SK-N-SH (cell line): ENCODE data around the gene ZNF304. TPM values are rescaled to one million over a fixed set of nuclear protein-coding genes. Genes with fewer than 3 reads are reported as not detected.
"Not testable (repeated sequence)": the region's sequence is repeated elsewhere in the genome, so short reads cannot be mapped to it uniquely, and the experiment has no call there.

Experiments used
- CTCF ChIA-PET: fragments of 300-600, 350-600 bp; formaldehyde crosslinking; extraction: SDS; loops from one replicate; lab custom pipeline; 2021; lab: Yijun Ruan, JAX
- POLR2A ChIA-PET: fragments of 350-600 bp; sonication (Branson Sonifier 250); formaldehyde crosslinking; extraction: SDS; loops from one replicate; lab custom pipeline; 2020; ENCODE audit warnings: antibody characterized with exemption, inconsistent platforms; lab: Yijun Ruan, JAX
- DNase-seq: peaks from one replicate; pipeline ENCODE4 v3.0.0; 2012
- H2AFZ ChIP-seq: fragments of 200-600 bp; sonication (generic); 2 replicates; pipeline ENCODE4 v1.8.1; 2016; ENCODE audit warnings: antibody characterized with exemption, mild to moderate bottlenecking, low read depth
- H3F3A ChIP-seq: fragments of 200-600 bp; sonication (generic); replicated peaks from 2 replicates; pipeline ENCODE3; 2016; ENCODE audit warnings: antibody characterized with exemption, mild to moderate bottlenecking; ENCODE audit not compliant: insufficient read depth
- H3K27ac ChIP-seq, 2 experiments: fragments of 200-500 bp in 1 of 2; fragments of 200-600 bp in 1 of 2; sonication (Bioruptor generic) in 1 of 2; sonication (generic), shearing (Covaris generic) in 1 of 2; 2 replicates each; pipeline versions ENCODE4 v1.5.1 to v1.6.1; 2014 to 2016; ENCODE audit warnings: low read depth in 2 of 2, inconsistent platforms in 1 of 2, low read length in 1 of 2, mild to moderate bottlenecking in 1 of 2, mixed read lengths in 1 of 2
- H3K27me3 ChIP-seq: fragments of 200-600 bp; sonication (generic), shearing (Covaris generic); 2 replicates; pipeline ENCODE4 v1.6.1; 2016; ENCODE audit warnings: mixed run types; ENCODE audit not compliant: insufficient read depth
- H3K36me3 ChIP-seq, 2 experiments: fragments of 200-500 bp in 1 of 2; fragments of 200-600 bp in 1 of 2; sonication (Bioruptor generic) in 1 of 2; sonication (generic) in 1 of 2; replicated peaks in 1 of 2; 2 replicates each; pipeline versions ENCODE3 to v1.5.1; 2014 to 2016; ENCODE audit warnings: low read length in 1 of 2, mild to moderate bottlenecking in 1 of 2; ENCODE audit not compliant: insufficient read depth in 2 of 2, control insufficient read depth in 1 of 2
- H3K4me1 ChIP-seq, 2 experiments: fragments of 200-500 bp in 1 of 2; fragments of 200-600 bp in 1 of 2; sonication (Bioruptor generic) in 1 of 2; sonication (generic), shearing (Covaris generic) in 1 of 2; 2 replicates each; pipeline versions ENCODE4 v1.5.1 to v1.6.1; 2014 to 2016; ENCODE audit warnings: low read depth in 1 of 2, low read length in 1 of 2, mixed run types in 1 of 2; ENCODE audit not compliant: insufficient read depth in 2 of 2, control insufficient read depth in 1 of 2
- H3K4me2 ChIP-seq: fragments of 200-600 bp; sonication (generic), shearing (Covaris generic); 2 replicates; pipeline ENCODE4 v1.6.1; 2017; ENCODE audit warnings: mixed run types
- H3K4me3 ChIP-seq, 2 experiments: fragments of 200-500 bp in 1 of 2; fragments of 200-600 bp in 1 of 2; sonication (Bioruptor generic) in 1 of 2; sonication (generic), shearing (Covaris generic) in 1 of 2; 2 replicates each; pipeline versions ENCODE4 v1.5.1 to v1.8.1; 2014 to 2016; ENCODE audit warnings: low read depth in 2 of 2, inconsistent platforms in 1 of 2, low read length in 1 of 2, mild to moderate bottlenecking in 1 of 2, mixed read lengths in 1 of 2, moderate library complexity in 1 of 2
- H3K79me2 ChIP-seq: fragments of 200-600 bp; sonication (generic); 2 replicates; pipeline ENCODE4 v1.8.1; 2017; ENCODE audit warnings: mild to moderate bottlenecking; ENCODE audit not compliant: insufficient read depth
- H3K9ac ChIP-seq: fragments of 200-600 bp; sonication (generic); 2 replicates; pipeline ENCODE4 v1.6.1; 2017; ENCODE audit warnings: mixed run types
- H3K9me2 ChIP-seq: fragments of 200-600 bp; sonication (generic); 2 replicates; pipeline ENCODE4 v1.6.1; 2017; ENCODE audit warnings: mixed run types
- H3K9me3 ChIP-seq: fragments of 200-600 bp; sonication (generic); 2 replicates; pipeline ENCODE4 v1.6.1; 2017; ENCODE audit warnings: mixed run types, mild to moderate bottlenecking, moderate library complexity
- H4K20me1 ChIP-seq: fragments of 200-600 bp; sonication (generic); 2 replicates; pipeline ENCODE4 v1.6.1; 2017; ENCODE audit warnings: mild to moderate bottlenecking, mixed run types; ENCODE audit not compliant: insufficient read depth
- ELF1 ChIP-seq: IDR thresholded peaks from 2 replicates; pipeline ENCODE4 v1.4.0; 2012
- EZH2phosphoT487 ChIP-seq: fragments of 200-600 bp; sonication (generic); IDR thresholded peaks from 2 replicates; pipeline ENCODE4 v1.6.1; 2017; ENCODE audit warnings: low read depth, mixed run types, mild to moderate bottlenecking, antibody characterized with exemption, moderate library complexity, borderline replicate concordance
- FOXM1 ChIP-seq: IDR thresholded peaks from 2 replicates; pipeline ENCODE4 v1.4.0; 2012; ENCODE audit warnings: low read depth, mild to moderate bottlenecking
- GABPA ChIP-seq: IDR thresholded peaks from 2 replicates; pipeline ENCODE4 v1.4.0; 2012; ENCODE audit warnings: low read depth, mild to moderate bottlenecking
- GATA2 ChIP-seq: sonication (generic); formaldehyde crosslinking; IDR thresholded peaks from 2 replicates; pipeline ENCODE4 v1.5.0; 2020; ENCODE audit warnings: mild to moderate bottlenecking, missing genetic modification reagents
- JUND ChIP-seq: IDR thresholded peaks from 2 replicates; pipeline ENCODE4 v1.4.0; 2012
- MEF2A ChIP-seq: IDR thresholded peaks from 2 replicates; pipeline ENCODE4 v1.4.0; 2012; ENCODE audit warnings: low read depth, borderline replicate concordance
- NRF1 ChIP-seq: IDR thresholded peaks from 2 replicates; pipeline ENCODE4 v1.6.1; 2012; ENCODE audit warnings: low read depth, mild to moderate bottlenecking, low read length
- RAD21 ChIP-seq: IDR thresholded peaks from 2 replicates; pipeline ENCODE4 v1.6.1; 2012; ENCODE audit warnings: mild to moderate bottlenecking, low read length
- RCOR1 ChIP-seq: fragments of 150-350 bp; IDR thresholded peaks from 2 replicates; pipeline ENCODE4 v1.6.1; 2017; ENCODE audit warnings: antibody characterized with exemption, low read length
- RFX5 ChIP-seq: IDR thresholded peaks from 2 replicates; pipeline ENCODE4 v1.6.1; 2012; ENCODE audit warnings: mild to moderate bottlenecking, improper control_type of control experiment, low read length
- RXRA ChIP-seq: IDR thresholded peaks from 2 replicates; pipeline ENCODE4 v1.4.0; 2012; ENCODE audit warnings: low read depth, mild to moderate bottlenecking, borderline replicate concordance
- SIN3A ChIP-seq: IDR thresholded peaks from 2 replicates; pipeline ENCODE4 v1.6.1; 2012; ENCODE audit warnings: low read depth, mild to moderate bottlenecking, low read length, moderate library complexity, borderline replicate concordance
- SMC3 ChIP-seq: IDR thresholded peaks from 2 replicates; pipeline ENCODE4 v1.6.1; 2012; ENCODE audit warnings: low read depth, low read length, improper control_type of control experiment
- TAF1 ChIP-seq: IDR thresholded peaks from 2 replicates; pipeline ENCODE4 v1.6.1; 2012; ENCODE audit warnings: low read depth, mild to moderate bottlenecking, low read length, moderate library complexity, borderline replicate concordance
- TCF12 ChIP-seq: IDR thresholded peaks from 2 replicates; pipeline ENCODE4 v1.4.0; 2012
- TEAD4 ChIP-seq: IDR thresholded peaks from 2 replicates; pipeline ENCODE4 v1.4.0; 2012; ENCODE audit warnings: mild to moderate bottlenecking, borderline replicate concordance; ENCODE audit not compliant: insufficient read depth
- ZBTB33 ChIP-seq: IDR thresholded peaks from 2 replicates; pipeline ENCODE4 v1.4.0; 2012; ENCODE audit warnings: low read depth, borderline replicate concordance
- WGBS: methylation state at CpG from one replicate; pipeline ENCODE4 v1.1.6; 2017; ENCODE audit warnings: low lambda C conversion rate; 5-methylcytosine and 5-hydroxymethylcytosine counted together
- polyA plus RNA-seq, 3 experiments: library from polyadenylated mRNA; depleted of rRNA; stranded (reverse); fragments of >200 nt; gene quantifications; 2 replicates each; pipeline ENCODE4 v1.2.3, GENCODE V29; 2012
- TF ChIP-seq, protein P1 (sequence below): IDR thresholded peaks from 2 replicates; pipeline ENCODE4; 2012
- TF ChIP-seq, protein P2 (sequence below): IDR thresholded peaks from 2 replicates; pipeline ENCODE4 v1.4.0; 2012; ENCODE audit warnings: low read depth, borderline replicate concordance

The ZNF304 gene
- polyA plus RNA-seq, 1 of the 3 experiments (the other 2 are of a cell fraction) = 2.5 TPM

DNA sequence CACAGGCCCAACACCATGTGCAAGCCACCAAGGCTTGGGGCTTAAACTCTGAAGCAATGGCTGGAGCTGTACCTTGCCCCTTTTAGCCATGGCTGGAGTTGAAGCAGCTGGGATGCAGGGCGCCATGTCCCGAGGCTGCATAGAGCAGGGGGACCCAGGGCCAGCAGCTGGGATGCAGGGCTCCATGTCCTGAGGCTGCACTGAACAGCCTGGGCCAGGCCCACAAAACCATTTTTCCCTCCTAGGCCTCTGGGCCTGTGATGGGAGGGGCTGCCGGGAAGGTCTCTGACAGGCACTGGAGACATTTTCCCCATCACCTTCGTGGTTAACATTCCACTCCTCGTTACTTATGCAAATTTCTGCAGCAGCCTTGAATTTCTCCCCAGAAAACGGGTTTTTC is 23.1 kb downstream of the ZNF304 start:
- CTCF ChIA-PET = no interaction called here

GRCh38 chr19:57374647-57375046 is 23.6 kb downstream of the ZNF304 start:
- H3K27me3 ChIP-seq, H3K9me2 ChIP-seq, H2AFZ ChIP-seq, POLR2A ChIA-PET, CTCF ChIA-PET, H3K4me1 ChIP-seq, H3K27ac ChIP-seq, H4K20me1 ChIP-seq, H3F3A ChIP-seq, H3K79me2 ChIP-seq, H3K4me3 ChIP-seq, DNase-seq, H3K9me3 ChIP-seq, H3K9ac ChIP-seq, H3K4me2 ChIP-seq: not testable (repeated sequence)
- H3K36me3 ChIP-seq = peaks cover 33 to 34% of the 10 kb centered on the region in 2 experiments
- 85% methylated on average over 2 of the region's 2 CpGs for WGBS

More for the DNA sequence above, 23.1 kb downstream of the ZNF304 start:
- no peak for DNase-seq
- no peaks in the 10 kb centered on the region for H3K9me2 ChIP-seq
- H3K27me3 ChIP-seq = no peaks in the 10 kb centered on the region
- TF ChIP-seq JUND (no peak), GATA2 (no peak), SMC3 (no peak), SIN3A (no peak), TEAD4 (no peak), EZH2phosphoT487 (no peak), NRF1 (no peak), ZBTB33 (no peak), ELF1 (no peak), RAD21 (no peak), MEF2A (no peak), TCF12 (no peak), RCOR1 (no peak), RXRA (no peak), FOXM1 (no peak), GABPA (no peak), RFX5 (no peak), TAF1 (no peak)
- TF ChIP-seq, protein P1, sequence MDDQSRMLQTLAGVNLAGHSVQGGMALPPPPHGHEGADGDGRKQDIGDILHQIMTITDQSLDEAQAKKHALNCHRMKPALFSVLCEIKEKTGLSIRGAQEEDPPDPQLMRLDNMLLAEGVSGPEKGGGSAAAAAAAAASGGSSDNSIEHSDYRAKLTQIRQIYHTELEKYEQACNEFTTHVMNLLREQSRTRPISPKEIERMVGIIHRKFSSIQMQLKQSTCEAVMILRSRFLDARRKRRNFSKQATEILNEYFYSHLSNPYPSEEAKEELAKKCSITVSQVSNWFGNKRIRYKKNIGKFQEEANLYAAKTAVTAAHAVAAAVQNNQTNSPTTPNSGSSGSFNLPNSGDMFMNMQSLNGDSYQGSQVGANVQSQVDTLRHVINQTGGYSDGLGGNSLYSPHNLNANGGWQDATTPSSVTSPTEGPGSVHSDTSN = no peak
- TF ChIP-seq, protein P2, sequence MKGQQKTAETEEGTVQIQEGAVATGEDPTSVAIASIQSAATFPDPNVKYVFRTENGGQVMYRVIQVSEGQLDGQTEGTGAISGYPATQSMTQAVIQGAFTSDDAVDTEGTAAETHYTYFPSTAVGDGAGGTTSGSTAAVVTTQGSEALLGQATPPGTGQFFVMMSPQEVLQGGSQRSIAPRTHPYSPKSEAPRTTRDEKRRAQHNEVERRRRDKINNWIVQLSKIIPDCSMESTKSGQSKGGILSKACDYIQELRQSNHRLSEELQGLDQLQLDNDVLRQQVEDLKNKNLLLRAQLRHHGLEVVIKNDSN = no peak
- H3K79me2 ChIP-seq = no peaks in the 10 kb centered on the region
- H3K4me2 ChIP-seq = no peak overlapping the region
- H3K27ac ChIP-seq = no peak overlapping the region
- POLR2A ChIA-PET = no interaction called here
- peaks cover 33 to 34% of the 10 kb centered on the region in 2 experiments for H3K36me3 ChIP-seq
- H3F3A ChIP-seq = no peaks in the 10 kb centered on the region
- no peak overlapping the region for H3K4me3 ChIP-seq
- H4K20me1 ChIP-seq = no peaks in the 10 kb centered on the region
- no peak overlapping the region for H3K9ac ChIP-seq
- 77% methylated on average over 4 of the region's 6 CpGs for WGBS
- H3K9me3 ChIP-seq = no peaks in the 10 kb centered on the region; the same call in 1 of the 2 replicates
- no peak overlapping the region for H2AFZ ChIP-seq
- no peaks in the 10 kb centered on the region for H3K4me1 ChIP-seq
